ENCODE results near the gene USP40. TPM values are rescaled to one million over a fixed set of nuclear protein-coding genes. Genes with fewer than 3 reads are reported as not detected.

Gene USP40
- total RNA-seq, 4 donors from 2014 or later: 70.7 to 99.0 (median 85.7) TPM

DNA sequence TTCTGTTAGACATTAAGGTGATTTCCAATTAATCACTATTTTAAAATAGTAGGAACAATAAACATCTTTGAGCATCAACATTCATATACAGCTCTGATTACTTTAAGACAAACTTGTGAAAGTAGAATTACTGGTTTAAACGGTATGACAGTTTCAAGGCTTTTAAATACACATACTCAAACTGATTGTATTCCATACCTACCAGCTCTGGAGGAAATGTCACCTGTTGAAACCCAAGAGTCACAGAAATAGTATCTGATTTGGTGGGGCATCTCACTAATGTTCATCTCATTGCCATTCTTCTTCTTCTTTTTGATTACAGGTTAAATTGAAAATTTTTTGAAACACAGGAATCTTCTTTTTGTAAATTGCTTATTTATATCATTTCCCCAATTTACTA, 36.2 kb downstream of the USP40 start:
- Histone ChIP-seq H3K4me1 (peaks cover 4 to 7% of the 10 kb centered on the region in 2 donors), H3K9me3 (no peaks in the 10 kb centered on the region), H3K27ac (no peak overlapping the region), H3K36me3 (peaks cover 0 to 12% of the 10 kb centered on the region in 2 donors), H3K4me3 (replicated peaks in 1 of 3) (no peak overlapping the region), H3K27me3 (no peaks in the 10 kb centered on the region)
- TF ChIP-seq, protein P1, sequence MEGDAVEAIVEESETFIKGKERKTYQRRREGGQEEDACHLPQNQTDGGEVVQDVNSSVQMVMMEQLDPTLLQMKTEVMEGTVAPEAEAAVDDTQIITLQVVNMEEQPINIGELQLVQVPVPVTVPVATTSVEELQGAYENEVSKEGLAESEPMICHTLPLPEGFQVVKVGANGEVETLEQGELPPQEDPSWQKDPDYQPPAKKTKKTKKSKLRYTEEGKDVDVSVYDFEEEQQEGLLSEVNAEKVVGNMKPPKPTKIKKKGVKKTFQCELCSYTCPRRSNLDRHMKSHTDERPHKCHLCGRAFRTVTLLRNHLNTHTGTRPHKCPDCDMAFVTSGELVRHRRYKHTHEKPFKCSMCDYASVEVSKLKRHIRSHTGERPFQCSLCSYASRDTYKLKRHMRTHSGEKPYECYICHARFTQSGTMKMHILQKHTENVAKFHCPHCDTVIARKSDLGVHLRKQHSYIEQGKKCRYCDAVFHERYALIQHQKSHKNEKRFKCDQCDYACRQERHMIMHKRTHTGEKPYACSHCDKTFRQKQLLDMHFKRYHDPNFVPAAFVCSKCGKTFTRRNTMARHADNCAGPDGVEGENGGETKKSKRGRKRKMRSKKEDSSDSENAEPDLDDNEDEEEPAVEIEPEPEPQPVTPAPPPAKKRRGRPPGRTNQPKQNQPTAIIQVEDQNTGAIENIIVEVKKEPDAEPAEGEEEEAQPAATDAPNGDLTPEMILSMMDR (IDR thresholded peaks at IDR 0.05): no peak
- TF ChIP-seq POLR2A (IDR thresholded peaks at IDR 0.05): no peak
- intact Hi-C loops (cut with DNase I): no loop called here
- DNase-seq: no peak
- WGBS, 2 donors: 59 to 73% methylated on average over 1 of the region's 1 CpG

DNA sequence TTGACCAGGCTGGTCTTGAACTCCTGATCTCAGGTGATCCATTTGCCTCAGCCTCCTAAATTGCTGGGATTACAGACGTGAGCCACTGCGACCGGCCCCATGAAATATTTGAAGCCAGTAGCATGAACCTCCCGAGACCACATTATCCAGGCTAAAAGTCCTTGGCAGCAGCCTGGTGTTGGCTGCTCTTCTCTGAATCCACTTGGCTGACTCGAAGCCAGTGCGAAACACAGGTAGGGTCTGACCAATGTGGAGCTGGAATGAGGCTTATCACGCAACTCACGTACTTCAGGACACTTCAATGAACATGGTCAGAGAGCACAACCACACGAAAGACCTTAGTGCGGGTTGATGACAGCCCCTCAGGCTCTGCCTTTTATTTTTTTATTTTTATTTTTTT, 38.4 kb downstream of the USP40 start:
- peak in 1 of 2 donors; percentile 15 for DNase-seq
- Histone ChIP-seq H3K4me3 (replicated peaks in 1 of 3) (no peak overlapping the region), H3K36me3 (peaks cover 2 to 10% of the 10 kb centered on the region in 2 donors), H3K27me3 (no peaks in the 10 kb centered on the region), H3K9me3 (no peaks in the 10 kb centered on the region), H3K27ac (no peak overlapping the region), H3K4me1 (peaks cover 0 to 4% of the 10 kb centered on the region in 2 donors)
- 83 to 89% methylated on average over 10 of the region's 10 CpGs for WGBS, 2 donors
- intact Hi-C loops (cut with DNase I): no loop called here
- TF ChIP-seq POLR2A (IDR thresholded peaks at IDR 0.05): no peak
- TF ChIP-seq, protein P1 (IDR thresholded peaks at IDR 0.05): no peak

DNA sequence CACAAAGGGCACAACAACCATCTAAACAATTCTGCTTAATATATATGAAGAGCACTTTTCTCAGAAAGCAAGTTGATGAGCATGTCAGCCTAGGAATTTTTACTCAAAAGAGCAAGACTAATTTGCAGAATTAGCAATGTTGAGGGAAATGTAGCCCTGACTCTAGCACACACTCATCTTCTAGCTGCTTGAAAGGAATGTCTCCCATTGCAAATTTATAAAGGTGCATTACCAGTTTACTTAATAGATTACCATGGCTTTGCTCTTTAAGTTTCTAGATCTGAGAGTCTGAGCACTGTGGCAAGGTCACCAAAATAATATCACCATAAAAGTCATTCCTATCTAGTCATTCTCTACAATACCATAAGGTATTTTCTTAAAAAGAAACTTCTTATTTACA, 40.8 kb downstream of the USP40 start:
- TF ChIP-seq POLR2A (IDR thresholded peaks at IDR 0.05): no peak
- TF ChIP-seq, protein P1 (IDR thresholded peaks at IDR 0.05): no peak
- peaks cover 0 to 4% of the 10 kb centered on the region in 2 donors for H3K4me1 ChIP-seq
- intact Hi-C loops (cut with DNase I): no loop called here
- peak overlapping the region; percentile 6 to 33 (median 19) for H3K27ac ChIP-seq
- H3K36me3 ChIP-seq: peaks cover 6 to 12% of the 10 kb centered on the region in 2 donors
- no peaks in the 10 kb centered on the region for H3K27me3 ChIP-seq
- H3K4me3 ChIP-seq (replicated peaks in 1 of 3): no peak overlapping the region
- DNase-seq: no peak
- H3K9me3 ChIP-seq: no peaks in the 10 kb centered on the region

DNA sequence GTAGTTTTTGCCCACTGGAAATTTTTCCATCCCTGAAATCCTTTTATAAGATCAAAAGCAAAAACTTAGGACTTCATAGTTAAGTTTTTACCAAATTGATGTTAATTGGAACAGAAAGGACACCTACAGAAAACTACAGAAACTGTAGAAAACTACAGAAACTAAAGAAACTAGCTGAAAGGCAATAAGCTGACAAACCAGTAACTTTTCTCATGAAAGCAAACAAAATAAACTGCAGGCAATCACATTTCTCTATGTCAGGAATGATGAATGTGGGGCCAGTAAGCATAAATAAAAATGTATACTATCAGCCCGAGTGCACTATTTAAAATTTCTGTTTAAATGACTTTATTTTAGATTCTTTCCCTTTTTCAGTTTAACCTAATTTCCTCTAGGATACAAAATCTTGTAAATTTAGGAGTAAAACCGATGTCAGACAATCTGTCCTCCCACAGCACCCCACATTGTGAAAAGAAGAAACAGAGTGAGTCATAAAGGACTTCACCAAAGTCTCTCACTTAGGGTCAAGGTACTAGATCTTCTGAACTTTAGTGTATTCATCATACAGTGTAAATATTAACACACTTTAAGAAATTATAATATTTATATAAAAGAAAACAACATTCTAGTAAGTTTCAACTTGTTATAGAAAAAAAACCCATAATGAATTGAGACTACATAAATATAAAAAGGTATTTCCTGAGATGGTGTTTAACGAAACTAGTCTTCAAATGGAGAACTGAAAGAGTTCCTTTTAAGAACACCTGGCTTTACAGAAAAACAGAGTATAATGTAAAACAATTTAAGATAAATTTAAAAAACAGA, 46.6 kb downstream of the USP40 start:
- H3K27me3 ChIP-seq: no peaks in the 10 kb centered on the region
- DNase-seq: no peak
- H3K36me3 ChIP-seq: peaks cover 6 to 11% of the 10 kb centered on the region in 2 donors
- TF ChIP-seq POLR2A (IDR thresholded peaks at IDR 0.05): no peak
- TF ChIP-seq, protein P1 (IDR thresholded peaks at IDR 0.05): no peak
- H3K9me3 ChIP-seq: no peaks in the 10 kb centered on the region
- no peak overlapping the region for H3K27ac ChIP-seq
- WGBS, 2 donors: 85% methylated on average over 3 of the region's 3 CpGs
- H3K4me3 ChIP-seq (replicated peaks in 1 of 3): no peak overlapping the region
- intact Hi-C loops (cut with DNase I): no loop called here
- no peaks in the 10 kb centered on the region for H3K4me1 ChIP-seq

DNA sequence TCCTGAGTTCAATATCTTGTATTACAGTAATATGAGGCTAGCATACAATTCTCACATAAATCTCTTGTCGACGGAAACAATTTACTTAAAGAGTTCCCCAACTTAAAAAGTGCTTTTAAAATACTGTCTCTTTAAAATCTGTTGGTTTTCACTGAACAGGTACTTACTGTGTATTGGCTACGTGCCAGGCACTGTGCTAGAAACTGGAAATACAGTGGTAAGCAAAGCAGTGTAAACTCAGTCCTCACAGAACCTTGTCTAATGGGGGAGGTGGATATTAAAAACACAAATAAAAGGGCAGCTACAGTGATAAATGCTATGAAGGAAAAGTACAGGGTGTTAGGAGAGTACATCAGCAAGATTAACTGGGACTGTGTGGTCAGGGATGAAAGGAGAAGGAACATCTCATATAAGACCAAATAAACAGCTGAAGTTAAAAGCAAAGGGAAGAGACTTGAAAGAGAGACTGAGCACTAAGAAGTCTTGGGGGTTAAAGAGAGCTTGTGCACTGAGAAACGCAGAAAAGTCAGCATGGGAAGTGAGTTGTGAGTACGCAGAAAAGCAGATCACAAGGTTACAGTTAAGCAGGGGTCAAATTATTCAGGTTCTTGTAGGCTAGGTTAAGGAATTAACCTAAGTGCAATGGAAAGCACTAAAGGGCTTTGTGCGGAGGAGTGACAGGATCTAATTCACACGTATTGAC, 52.5 kb downstream of the USP40 start:
- peak; percentile 83 to 89 for DNase-seq
- no peak overlapping the region for H3K4me3 ChIP-seq (replicated peaks in 1 of 3)
- peaks cover 11 to 15% of the 10 kb centered on the region in 2 donors for H3K4me1 ChIP-seq
- intact Hi-C loops (cut with DNase I): no loop called here
- WGBS, 2 donors: 38 to 45% methylated on average over 7 of the region's 7 CpGs
- peak overlapping the region; percentile 24 to 62 (median 47) for H3K27ac ChIP-seq
- H3K27me3 ChIP-seq: no peaks in the 10 kb centered on the region
- TF ChIP-seq POLR2A (IDR thresholded peaks at IDR 0.05): no peak
- TF ChIP-seq, protein P1 (IDR thresholded peaks at IDR 0.05): no peak
- H3K9me3 ChIP-seq: no peaks in the 10 kb centered on the region
- H3K36me3 ChIP-seq: no peaks in the 10 kb centered on the region

Data from thyroid gland (tissue), 4 donors.